ENCODE measurements around the gene MCF2L2. TPM values are rescaled to one million over a fixed set of nuclear protein-coding genes. Genes with fewer than 3 reads are reported as not detected.
"Not testable (repeated sequence)": the region's sequence is repeated elsewhere in the genome, so short reads cannot be mapped to it uniquely, and the experiment has no call there.

Gene MCF2L2
- total and polyA plus RNA-seq, 2 donors from 2014 or later = 0.32 to 1.7 TPM

- no peak overlapping the region for H3K4me3 ChIP-seq (ENCODE audit: low read length in 3 of 3)
- intact Hi-C loops (cut with DNase I) = no loop called here
- no peaks in the 10 kb centered on the region for H3K36me3 ChIP-seq (ENCODE audit: control insufficient read depth in 2 of 3, insufficient read depth in 3 of 3, low read length in 3 of 3)
- no peak for TF ChIP-seq CTCF (IDR thresholded peaks at IDR 0.05; ENCODE audit: borderline replicate concordance, extremely low read depth, insufficient read depth)
- DNase-seq (peak in 1 of 5 donors; percentile 13), FAIRE-seq (no peak)
- H3K9ac ChIP-seq (ENCODE audit: low read length in 3 of 3) = no peak overlapping the region
- no peaks in the 10 kb centered on the region for H3K9me3 ChIP-seq (ENCODE audit: control insufficient read depth in 2 of 3, insufficient read depth in 1 of 3, low read length in 3 of 3)
- H3K4me1 ChIP-seq (ENCODE audit: control insufficient read depth in 2 of 3, insufficient read depth in 2 of 3, low read depth in 1 of 3, low read length in 3 of 3) = no peaks in the 10 kb centered on the region
- H3K27ac ChIP-seq (ENCODE audit: low read depth in 2 of 2, low read length in 2 of 2) = no peak overlapping the region
- H3K27me3 ChIP-seq (ENCODE audit: control insufficient read depth, insufficient read depth, low read length) = no peaks in the 10 kb centered on the region
Measured at GRCh38 chr3:183172051-183172639, 256.3 kb downstream of the MCF2L2 start.

GRCh38 chr3:183167975-183168374, 260.4 kb downstream of the MCF2L2 start:
- H3K4me3 ChIP-seq (ENCODE audit: low read length in 3 of 3); H3K27ac ChIP-seq (ENCODE audit: low read depth in 2 of 2, low read length in 2 of 2); DNase-seq; H3K9me3 ChIP-seq (ENCODE audit: control insufficient read depth in 2 of 3, insufficient read depth in 1 of 3, low read length in 3 of 3); H3K4me1 ChIP-seq (ENCODE audit: control insufficient read depth in 2 of 3, insufficient read depth in 2 of 3, low read depth in 1 of 3, low read length in 3 of 3); H3K27me3 ChIP-seq (ENCODE audit: control insufficient read depth, insufficient read depth, low read length); H3K9ac ChIP-seq (ENCODE audit: low read length in 3 of 3); intact Hi-C loops (cut with DNase I); H3K36me3 ChIP-seq (ENCODE audit: control insufficient read depth in 2 of 3, insufficient read depth in 3 of 3, low read length in 3 of 3); FAIRE-seq: not testable (repeated sequence)

GRCh38 chr3:183163563-183163962, 264.9 kb downstream of the MCF2L2 start:
- Histone ChIP-seq H3K4me3 (ENCODE audit: low read length in 3 of 3) (no peak overlapping the region), H3K4me1 (ENCODE audit: control insufficient read depth in 2 of 3, insufficient read depth in 2 of 3, low read depth in 1 of 3, low read length in 3 of 3) (peaks cover 0 to 6% (median 2%) of the 10 kb centered on the region in 3 donors), H3K36me3 (ENCODE audit: control insufficient read depth in 2 of 3, insufficient read depth in 3 of 3, low read length in 3 of 3) (no peaks in the 10 kb centered on the region), H3K9me3 (ENCODE audit: control insufficient read depth in 2 of 3, insufficient read depth in 1 of 3, low read length in 3 of 3) (no peaks in the 10 kb centered on the region), H3K27me3 (ENCODE audit: control insufficient read depth, insufficient read depth, low read length) (peaks cover 6% of the 10 kb centered on the region), H3K9ac (ENCODE audit: low read length in 3 of 3) (no peak overlapping the region), H3K27ac (ENCODE audit: low read depth in 2 of 2, low read length in 2 of 2) (no peak overlapping the region)
- intact Hi-C loops (cut with DNase I) = no loop called here
- FAIRE-seq = no peak
- TF ChIP-seq CTCF (IDR thresholded peaks at IDR 0.05; ENCODE audit: borderline replicate concordance, extremely low read depth, insufficient read depth) = no peak
- DNase-seq = no peak

GRCh38 chr3:183161552-183162336, 266.7 kb downstream of the MCF2L2 start:
- Histone ChIP-seq H3K4me1 (ENCODE audit: control insufficient read depth in 2 of 3, insufficient read depth in 2 of 3, low read depth in 1 of 3, low read length in 3 of 3) (peaks cover 0 to 6% (median 2%) of the 10 kb centered on the region in 3 donors), H3K27ac (ENCODE audit: low read depth in 2 of 2, low read length in 2 of 2) (no peak overlapping the region), H3K4me3 (ENCODE audit: low read length in 3 of 3) (peak overlapping the region in 2 of 3 donors; percentile 35 to 72), H3K9me3 (ENCODE audit: control insufficient read depth in 2 of 3, insufficient read depth in 1 of 3, low read length in 3 of 3) (no peaks in the 10 kb centered on the region), H3K9ac (ENCODE audit: low read length in 3 of 3) (no peak overlapping the region), H3K27me3 (ENCODE audit: control insufficient read depth, insufficient read depth, low read length) (peaks cover 6% of the 10 kb centered on the region), H3K36me3 (ENCODE audit: control insufficient read depth in 2 of 3, insufficient read depth in 3 of 3, low read length in 3 of 3) (no peaks in the 10 kb centered on the region)
- TF ChIP-seq CTCF (IDR thresholded peaks at IDR 0.05; ENCODE audit: borderline replicate concordance, extremely low read depth, insufficient read depth) = no peak
- intact Hi-C loops (cut with DNase I) = no loop called here
- no peak for FAIRE-seq
- peak in 4 of 5 donors; percentile 55 to 77 (median 66) for DNase-seq

All from kidney (tissue), 14 donors.